GM19035 (cell line): ENCODE results near the gene ERN1.
"Not testable (repeated sequence)": the region's sequence is repeated elsewhere in the genome, so short reads cannot be mapped to it uniquely, and the experiment has no call there.

Experiments used
- ATAC-seq: cut with Tn5 transposase; IDR thresholded peaks from one replicate; pipeline ENCODE4 v1.9.1; 2021; ENCODE audit not compliant: unreplicated experiment

The ERN1 gene

DNA sequence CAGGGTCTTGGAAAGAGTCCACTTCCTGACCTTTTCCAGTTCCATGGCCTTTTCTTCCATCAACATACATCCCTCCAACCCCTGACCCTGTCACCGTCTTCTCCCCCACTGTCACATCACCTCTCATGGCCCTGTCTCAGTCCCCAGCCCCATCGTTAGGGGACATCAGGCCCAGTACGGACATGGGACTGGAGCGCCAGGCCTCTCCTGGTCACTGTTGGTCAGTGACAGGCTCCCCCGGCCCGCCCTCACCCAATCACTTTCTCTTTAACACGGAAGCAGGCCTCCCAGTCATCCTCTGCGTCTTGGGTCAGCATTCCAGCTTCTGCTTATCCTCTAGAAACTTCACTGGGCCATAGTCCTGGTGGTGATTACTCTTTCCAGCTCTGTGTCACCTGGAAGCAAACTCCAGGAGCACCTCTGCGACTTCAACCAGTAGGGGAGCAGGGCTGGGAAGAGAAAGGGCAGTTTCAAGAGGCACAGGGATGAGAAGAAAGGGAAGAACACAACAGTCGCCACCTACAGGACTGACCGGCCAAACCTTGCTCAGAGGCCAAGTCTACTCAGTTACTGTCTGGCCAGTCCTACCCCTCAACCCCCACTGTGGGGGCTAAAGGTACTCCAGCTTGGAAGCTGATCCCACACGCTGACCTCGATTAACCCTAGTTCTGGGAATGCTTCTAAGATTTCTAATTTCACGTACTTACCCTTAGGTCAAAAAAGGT, 93.6 kb downstream of the ERN1 start:
- ATAC-seq, result no peak

DNA sequence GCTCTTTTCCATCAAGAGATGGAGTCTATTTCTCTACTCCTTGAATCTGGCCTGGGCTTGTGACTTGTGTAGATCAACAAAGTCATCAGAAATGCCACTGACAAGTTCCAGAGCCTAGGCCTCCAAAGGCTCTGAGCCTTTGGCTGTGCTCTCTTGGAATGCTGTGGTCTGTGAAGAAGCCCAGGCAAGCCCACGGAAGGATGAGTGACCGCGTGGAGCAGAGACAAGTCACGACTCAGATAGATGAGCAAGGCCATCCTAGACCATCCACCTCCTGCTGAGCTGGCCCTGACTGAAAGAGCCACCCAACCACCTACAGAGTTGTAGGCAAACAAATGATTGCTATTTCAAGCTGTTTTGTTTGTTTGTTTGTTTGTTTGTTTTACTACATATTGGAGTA, 97.9 kb downstream of the ERN1 start:
- no peak for ATAC-seq

DNA sequence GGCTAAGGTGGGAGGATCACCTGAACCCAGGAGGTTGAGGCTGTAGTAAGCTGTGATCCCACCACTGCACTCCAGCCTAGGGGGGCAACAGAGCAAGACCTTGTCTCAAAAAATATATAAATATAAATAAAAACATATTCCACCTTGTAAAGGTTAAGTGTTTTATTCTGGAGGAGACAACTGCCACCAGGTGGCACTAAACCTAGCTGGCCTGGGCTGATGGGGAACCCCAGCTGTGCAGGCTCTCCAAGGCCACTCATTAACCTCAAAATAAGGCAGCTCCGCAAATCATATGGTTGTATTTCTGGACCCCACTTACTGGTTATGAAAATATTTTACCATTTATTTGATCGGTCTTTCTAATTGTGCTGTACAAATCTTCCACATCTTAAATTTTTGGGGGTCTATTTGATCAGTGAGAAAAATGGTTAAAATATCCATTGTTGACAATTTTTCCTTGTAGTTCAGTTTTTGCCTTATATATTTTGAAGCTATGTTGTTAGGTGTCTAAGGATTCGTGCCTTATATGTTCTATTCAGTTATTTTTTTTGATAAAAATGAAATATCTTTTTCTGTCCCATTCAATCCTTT, 101.0 kb downstream of the ERN1 start:
- ATAC-seq, result no peak

DNA sequence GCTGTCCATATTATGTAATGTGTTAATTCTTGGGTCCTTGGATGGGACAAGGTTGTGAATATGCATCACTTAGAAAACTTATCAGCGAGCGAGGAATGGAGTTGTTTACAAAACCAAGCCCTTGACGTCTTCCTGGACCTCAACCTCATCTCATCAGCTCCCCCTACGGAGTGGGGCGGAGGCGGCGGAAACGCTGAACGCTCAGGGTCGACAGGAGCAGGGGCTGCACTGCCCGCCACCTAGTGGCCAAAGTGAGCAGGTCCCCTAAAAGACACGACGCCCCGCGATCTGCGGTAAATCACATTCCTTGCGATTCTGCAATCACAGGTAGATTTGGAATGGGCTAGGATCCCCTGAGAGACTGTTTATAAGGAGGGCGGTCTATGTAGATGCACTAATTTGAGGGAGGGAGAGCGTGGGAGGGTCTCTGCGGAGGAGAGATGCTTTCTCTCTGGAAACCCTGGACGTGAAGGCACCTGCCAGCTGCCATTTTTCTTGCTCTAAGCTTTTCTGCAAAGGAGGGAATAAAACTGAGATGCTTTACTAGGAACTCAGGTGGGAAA, 104.1 kb downstream of the ERN1 start:
- peak; percentile 82 for ATAC-seq

DNA sequence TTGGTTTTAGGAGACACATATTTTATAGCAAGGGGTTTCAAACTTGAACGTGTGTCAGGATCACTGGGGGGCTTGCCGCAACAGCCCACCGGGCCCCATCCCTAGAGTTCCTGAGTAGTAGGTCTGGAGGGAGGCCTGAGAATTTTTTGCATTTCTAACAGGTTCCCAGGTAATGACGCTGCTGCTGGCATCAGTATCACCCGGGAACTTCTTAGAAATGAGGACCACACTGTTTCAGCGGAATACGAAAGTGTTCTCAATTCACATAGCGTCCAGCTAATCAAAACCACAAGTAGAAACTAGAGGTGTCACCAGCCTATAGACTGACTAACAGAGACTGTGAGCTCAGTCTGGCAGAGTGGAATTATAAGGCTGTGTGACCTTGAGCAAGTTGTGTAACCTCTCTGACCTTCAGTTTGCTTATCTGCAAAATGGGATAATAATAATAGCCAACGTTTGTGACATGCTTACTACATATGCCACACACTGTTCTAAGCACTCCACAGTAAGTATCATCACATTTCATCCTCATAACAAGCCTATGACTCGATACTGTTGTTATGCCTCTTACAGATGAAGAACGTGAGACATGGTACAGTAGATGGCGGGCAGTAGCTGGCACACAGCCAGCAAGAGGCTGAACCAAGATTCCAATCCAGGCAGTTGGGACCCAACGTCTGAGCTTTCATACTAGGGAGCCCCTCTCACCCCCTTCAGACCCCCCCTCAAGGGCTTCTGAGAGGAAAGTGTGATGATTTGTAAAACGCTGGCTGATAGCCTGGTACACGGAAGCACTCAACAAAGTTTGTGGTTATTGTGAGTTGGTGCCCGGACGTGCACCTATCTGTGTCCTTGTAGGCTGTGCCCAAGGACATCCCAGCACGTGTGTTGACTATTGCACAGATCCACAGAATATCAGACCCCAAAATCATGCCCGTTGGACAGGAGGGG, 104.9 kb downstream of the ERN1 start:
- ATAC-seq, result no peak

DNA sequence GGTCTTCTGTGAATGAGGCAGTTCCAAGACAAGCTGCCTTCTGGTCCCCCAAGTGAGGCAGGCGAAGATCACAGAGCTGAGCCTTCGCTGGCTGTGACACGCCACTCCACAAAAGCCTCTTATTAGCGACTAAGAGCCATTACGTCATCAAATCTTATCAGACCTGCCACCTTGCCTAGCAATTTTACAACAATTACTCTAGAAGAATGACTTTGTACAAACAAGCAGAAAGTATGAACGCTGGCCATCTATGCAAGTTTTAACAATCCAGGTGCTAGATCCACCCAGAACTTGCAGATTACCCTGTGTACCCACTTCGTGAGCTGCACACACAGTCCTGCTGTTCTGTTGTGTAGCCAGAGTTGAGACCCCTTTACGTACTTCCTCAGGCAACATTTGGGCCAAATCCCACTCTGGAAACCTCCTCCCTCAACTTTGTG, 105.7 kb downstream of the ERN1 start:
- no peak for ATAC-seq

DNA sequence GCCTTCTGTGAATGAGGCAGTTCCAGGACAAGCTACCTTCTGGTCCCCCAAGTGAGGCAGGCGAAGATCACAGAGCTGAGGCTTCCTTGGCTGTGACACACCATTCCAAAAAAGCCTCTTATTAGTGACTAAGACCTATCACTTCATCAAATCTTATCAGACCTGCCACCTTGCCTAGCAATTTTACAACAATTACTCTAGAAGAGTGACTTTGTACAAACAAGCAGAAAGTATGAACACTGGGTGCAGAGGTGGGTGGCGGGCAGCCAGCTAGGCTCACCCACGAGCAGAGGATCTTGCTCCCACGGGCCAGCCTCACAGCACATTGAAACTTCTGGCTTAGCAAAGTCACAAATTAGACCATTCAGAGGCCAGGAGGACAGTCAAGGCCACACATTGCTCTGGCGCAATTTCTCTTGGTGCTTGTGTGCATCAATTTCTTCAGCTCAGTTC, 107.3 kb downstream of the ERN1 start:
- ATAC-seq, result no peak

DNA sequence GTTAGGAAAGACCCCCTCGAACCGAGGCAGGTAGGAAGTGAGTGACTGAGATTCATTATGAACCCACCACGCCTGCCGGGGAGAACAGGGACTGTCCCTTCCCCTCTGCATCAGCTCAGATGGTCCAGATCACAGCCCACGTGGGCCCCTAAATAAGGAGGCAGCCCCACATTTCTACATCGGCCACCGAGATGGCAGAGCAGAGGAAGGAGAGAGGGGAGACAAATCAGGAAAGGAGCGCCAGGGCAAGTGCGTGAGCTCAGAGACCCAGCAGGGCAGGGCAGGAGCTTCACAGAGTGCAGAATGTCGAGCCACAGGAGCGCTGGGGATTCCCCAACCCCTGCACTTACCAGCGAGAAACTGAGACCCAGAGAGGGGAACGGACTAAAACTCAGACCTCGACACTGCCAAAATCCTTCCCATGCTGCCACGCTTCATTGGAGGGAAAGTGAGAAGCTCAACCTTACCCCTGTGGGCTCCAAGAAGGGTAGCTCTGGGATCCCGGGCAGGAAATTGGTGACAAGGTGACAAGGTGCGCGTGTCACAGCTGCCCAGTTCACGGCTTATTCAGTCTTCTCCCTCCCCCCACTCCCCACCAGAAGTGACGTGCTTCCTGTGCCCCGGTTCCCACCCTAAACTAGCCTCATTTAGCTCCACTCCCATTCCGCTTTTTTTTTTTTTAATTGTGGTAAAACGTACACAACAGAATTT, 109.7 kb downstream of the ERN1 start, which contains the start of gene ICAM2:
Gene ICAM2 (minus strand): TSS at position 578 of the 711 bp plus-strand sequence. CDS start 13,942 bp downstream, outside the sequence.
- ATAC-seq, result peak; percentile 67

DNA sequence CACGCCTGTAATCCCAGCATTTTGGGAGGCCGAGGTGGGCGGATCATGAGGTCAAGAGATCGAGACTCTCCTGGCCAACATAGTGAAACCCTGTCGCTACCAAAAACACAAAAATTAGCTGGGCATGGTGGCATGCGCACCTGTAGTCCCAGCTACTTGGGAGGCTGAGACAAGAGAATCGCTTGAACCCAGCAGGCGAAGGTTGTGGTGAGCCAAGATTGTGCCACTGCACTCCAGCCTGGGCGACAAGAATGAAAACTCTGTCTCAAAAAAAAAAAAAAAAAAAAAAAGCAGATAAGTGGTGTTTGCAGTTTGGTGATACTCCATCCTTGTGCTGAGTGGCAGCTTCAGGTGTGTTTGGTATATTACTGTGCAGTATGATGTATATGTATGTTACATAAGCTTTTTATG, 110.4 kb downstream of the ERN1 start:
- ATAC-seq, result peak; percentile 16

DNA sequence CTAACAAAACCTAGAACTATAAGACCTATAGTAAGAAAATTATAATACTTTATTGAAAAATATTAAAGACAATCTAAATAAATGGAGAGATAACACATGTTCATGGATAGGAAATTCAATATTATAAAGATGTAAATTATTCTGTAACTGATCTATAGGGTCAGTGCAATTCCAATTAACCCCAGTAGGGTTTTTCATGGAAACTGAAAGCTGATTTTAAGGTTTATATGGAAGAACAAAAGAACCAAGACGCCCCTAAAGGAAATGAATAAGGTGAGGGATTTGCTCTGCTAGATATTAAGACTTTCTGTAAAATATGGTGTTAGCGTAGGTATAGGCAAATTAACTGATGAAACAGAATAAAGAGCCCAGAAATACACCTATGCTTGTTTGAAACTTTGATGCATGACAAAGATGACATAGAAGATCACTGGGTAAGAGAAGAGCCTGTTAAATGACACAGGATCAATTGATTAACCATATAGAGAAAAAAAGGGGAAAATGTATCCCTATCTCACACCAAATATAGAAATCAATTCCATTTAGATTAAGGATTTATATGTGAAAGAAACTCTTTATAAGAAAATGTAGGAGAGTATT, 112.5 kb downstream of the ERN1 start:
- ATAC-seq, result no peak

DNA sequence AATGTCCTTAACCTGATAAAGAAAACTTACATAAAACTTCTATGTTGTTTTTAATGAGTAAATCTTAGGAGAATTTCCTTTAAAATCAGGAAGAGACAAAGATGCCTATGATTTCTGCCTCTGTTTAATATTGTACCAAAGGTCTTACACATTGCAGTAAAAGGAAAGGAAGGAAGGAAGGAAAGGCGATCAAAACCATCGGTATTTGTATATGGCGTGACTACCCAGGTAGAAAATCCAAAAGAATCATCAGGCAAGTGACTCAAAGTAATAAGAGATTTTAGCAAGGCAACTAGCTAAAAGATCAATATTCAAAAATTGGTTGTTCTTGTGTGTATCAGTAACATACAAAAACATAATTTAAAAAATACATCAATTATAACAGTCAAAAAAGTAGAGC, 113.0 kb downstream of the ERN1 start:
- ATAC-seq, result no peak

DNA sequence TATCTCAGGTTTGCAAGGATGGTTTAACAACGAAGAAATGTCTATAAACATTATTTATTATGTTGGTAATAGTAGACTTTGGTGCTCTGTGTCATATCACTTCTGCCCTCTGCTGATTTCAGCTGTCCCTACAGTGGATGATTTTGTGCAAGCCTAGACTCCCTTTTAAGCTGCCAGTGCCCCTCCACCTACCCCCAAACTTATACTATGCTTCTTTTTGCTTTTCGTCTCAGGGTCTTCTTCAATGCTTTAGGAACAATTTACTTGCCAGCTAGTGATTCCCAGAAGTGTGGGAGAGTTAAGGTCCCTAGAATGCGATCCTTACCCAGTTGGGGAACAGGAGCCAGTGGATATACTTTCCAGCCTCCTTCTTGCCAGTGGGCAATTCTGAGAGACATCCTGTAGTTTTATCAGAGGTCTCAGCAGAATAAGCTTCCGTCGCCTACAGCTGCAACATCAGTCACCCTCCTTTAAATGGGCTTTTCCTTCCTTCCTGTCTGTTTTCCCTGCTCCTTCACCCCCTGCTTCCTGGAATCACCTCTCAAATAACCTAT, 113.6 kb downstream of the ERN1 start:
- no peak for ATAC-seq

DNA sequence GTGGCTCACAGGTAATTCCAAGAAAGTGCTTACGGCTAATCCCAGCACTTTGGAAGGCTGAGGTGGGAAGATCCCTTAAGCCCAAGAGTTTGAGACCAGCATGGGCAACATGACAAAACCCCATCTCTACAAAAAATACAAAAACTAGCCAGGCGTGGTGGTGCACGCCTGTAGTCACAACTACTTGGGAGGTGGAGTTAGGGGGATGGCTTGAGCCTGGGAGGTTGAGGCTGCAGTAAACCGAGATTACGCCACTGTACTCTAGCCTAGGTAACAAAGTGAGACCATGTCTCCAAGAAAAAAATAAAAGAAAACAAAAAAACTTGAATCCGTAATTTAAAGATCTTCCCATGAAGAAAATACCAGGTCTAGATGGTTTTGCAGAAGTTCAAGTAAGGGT, 114.5 kb downstream of the ERN1 start:
- ATAC-seq, result no peak

DNA sequence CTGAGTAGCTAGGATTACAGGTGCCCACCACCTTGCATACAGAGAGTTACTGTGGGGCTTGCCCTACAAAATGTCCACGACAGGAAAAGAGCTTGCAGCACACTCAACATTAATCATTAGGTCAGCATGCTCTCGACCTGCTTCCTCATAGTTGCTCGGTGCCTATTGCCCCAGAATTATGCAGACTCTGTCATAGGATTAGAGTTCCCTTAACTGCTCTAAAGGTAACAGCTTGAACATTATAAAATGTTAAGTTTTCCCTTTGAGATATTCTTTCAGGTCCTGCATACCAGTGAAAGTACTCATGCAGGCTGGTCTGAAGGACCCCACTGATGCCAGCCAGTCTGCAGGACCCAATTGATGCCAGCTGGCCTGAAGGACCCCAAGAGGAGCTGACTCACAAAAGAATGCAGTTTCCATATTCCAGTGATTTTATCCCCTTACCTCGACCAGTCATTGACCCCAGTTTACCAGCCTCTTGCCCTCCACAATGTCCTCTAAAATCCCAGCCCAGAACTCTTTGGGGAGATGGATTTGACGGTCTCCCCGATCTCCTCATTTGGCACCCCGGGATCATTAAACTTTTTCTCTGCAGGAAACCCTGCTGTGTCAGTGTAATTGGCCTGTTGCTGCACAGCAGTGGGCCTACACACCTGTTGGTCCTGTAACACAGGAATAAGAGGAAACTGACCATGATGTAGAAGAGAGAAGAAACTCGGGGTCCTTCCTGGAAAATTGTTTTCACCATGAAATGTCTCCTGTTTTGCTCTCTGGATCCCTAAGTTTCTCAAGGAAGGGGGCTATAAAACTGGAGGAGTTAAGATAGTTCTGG, 120.2 kb downstream of the ERN1 start:
- no peak for ATAC-seq

DNA sequence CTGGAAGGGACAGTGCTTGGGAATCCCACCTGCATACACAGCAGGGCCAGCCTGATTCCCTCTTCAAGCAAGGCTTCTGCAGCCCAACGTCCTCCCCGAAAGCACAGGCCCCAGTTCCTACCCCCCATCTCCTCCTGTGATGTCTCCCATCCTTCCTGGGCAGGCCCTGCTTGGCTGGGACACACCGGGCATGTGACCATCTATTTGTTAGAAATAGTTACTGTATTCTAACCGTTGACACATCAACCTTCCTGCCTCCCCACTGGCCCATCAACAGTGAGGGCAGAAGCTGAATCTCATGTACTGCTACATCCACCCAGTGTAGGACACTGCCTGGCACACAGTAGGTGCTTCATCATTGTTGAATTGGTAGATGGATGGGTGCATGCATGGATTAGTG, 121.1 kb downstream of the ERN1 start:
- ATAC-seq, result no peak

DNA sequence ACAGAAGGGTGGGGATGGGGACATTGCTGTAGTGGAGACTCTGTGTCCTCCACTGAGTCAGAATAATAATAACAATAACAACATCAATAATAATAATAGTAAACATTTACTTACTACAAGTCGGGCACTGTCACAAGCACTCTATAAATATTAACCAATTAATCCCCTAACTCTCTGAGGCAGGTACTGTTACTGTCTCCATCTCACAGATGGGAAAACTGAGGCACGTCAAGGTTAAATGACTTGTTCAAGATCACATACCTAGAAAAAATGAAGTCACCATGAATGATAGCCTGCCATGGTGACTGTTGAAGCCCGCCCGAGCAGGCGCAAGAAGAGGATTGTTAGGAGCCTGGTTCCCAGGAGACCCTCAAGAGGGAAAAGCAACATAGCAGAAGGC, 121.6 kb downstream of the ERN1 start:
- no peak for ATAC-seq

DNA sequence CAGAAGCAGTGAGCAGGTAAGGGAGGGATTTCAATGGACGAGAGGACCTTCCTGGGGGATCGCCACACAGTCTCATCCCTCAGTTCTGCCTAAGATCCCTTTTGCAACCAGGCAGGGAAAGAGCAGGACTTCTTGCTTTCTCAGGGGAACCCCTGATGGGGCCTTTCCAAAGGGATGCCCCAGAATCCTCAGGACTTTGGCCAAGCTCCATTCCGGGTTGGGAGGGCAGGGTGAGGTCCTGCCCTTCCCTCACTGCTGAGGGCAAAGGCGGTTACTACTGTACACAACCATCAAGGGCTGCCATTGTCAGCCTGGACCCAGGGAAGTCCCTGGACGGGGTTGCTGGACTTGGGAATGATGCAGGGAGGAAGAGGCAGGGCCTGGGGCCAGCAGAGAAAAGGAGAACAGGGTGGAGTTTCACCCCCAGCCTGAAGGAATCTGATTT, 122.1 kb downstream of the ERN1 start:
- ATAC-seq, result no peak

DNA sequence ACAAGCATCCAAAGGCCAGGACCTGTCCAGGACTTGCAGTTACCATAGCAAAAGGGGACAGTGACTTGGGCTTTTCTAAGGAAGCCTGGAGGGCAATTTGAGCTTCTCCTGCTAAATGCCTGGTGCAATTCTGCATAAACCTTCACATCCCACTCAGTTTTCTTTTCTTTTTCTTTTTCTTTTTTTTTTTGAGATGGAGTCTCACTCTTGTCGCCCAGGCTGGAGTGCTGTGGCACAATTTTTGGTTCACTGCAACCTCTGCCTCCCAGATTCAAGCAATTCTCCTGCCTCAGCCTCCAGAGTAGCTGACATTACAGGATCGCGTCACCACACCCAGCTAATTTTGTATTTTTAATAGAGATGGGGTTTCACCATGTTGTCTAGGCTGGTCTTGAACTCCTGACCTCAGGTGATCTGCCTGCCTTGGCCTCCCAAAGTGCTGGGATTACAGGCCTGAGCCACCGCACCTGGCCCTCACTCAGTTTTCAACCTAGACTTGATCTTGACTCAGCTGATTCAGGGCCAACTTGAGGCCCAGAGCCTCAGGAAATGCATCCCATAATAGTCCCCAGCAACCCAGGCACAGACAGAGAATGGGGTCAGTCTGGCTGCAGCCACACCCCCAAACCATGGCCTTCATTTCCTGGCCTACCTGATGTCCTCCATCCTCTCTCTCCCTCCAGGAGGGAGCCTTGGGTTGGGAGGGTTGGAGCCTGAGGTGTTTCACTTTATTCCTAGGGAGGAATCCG, 122.7 kb downstream of the ERN1 start:
- not testable (repeated sequence) for ATAC-seq
